Mesendoderm (in vitro differentiated cells): ENCODE results near the gene CADM4. TPM values are rescaled to one million over a fixed set of nuclear protein-coding genes. Genes with fewer than 3 reads are reported as not detected.

Experiments used
- small RNA-seq: library from polyadenylated mRNA; stranded (forward); fragments of <200 nt; extraction: miRNeasy Mini kit (QIAGEN cat#:217004); gene quantifications from one replicate; pipeline ENCODE3, GENCODE V24; 2013; ENCODE audit not compliant: insufficient read depth

The CADM4 gene

Small RNA genes within 50 kb of the gene (small RNA-seq; reads per million reads assigned to genes)
- not detected for gene RN7SL368P
